Mesenchymal stem cell (in vitro differentiated cells and primary cell): ENCODE results near the gene RAB40C.

Experiments
- DNase-seq: peaks from one replicate; pipeline ENCODE4 v3.0.0-alpha.2; 2013
- H2AFZ ChIP-seq: one replicate; pipeline ENCODE4 v1.6.1; 2013; ENCODE audit warnings: low read depth, mild to moderate bottlenecking, control low read depth, inconsistent platforms, low read length, moderate library complexity
- H2AK5ac ChIP-seq: 2 replicates; pipeline ENCODE4 v1.6.1; 2013; ENCODE audit warnings: low read length, moderate library complexity, mild to moderate bottlenecking, inconsistent platforms; ENCODE audit not compliant: severe bottlenecking
- H2BK120ac ChIP-seq: one replicate; pipeline ENCODE4 v1.6.1; 2013; ENCODE audit warnings: low read depth, mild to moderate bottlenecking, inconsistent platforms, low read length, moderate library complexity
- H2BK12ac ChIP-seq, 2 experiments: one replicate each; pipeline ENCODE4 v1.6.1; 2013; ENCODE audit warnings: inconsistent platforms in 2 of 2, low read length in 2 of 2, mild to moderate bottlenecking in 2 of 2, moderate library complexity in 2 of 2, control low read depth in 1 of 2
- H2BK15ac ChIP-seq: one replicate; pipeline ENCODE4 v1.6.1; 2013; ENCODE audit warnings: mild to moderate bottlenecking, low read depth, inconsistent platforms; ENCODE audit not compliant: poor library complexity, severe bottlenecking
- H2BK5ac ChIP-seq: 2 replicates; pipeline ENCODE4 v1.6.1; 2013; ENCODE audit warnings: low read depth, mild to moderate bottlenecking, low read length, control low read depth, inconsistent platforms; ENCODE audit not compliant: poor library complexity, severe bottlenecking
- H3K14ac ChIP-seq, 2 experiments: one replicate each; pipeline ENCODE4 v1.6.1; 2013; ENCODE audit warnings: inconsistent platforms in 2 of 2, low read length in 2 of 2, control low read depth in 1 of 2, mild to moderate bottlenecking in 1 of 2, moderate library complexity in 1 of 2
- H3K18ac ChIP-seq, 2 experiments: one replicate each; pipeline ENCODE4 v1.6.1; 2013; ENCODE audit warnings: inconsistent platforms in 2 of 2, low read length in 2 of 2, control low read depth in 1 of 2, low read depth in 1 of 2, mild to moderate bottlenecking in 1 of 2
- H3K23ac ChIP-seq, 2 experiments: one replicate each; pipeline ENCODE4 v1.6.1; 2013; ENCODE audit warnings: inconsistent platforms in 2 of 2, low read length in 2 of 2, mild to moderate bottlenecking in 2 of 2, moderate library complexity in 2 of 2, control low read depth in 1 of 2
- H3K27ac ChIP-seq: 2 replicates; pipeline ENCODE4 v1.5.1; 2013; ENCODE audit warnings: mild to moderate bottlenecking, moderate library complexity, low read length, control low read depth, inconsistent platforms; ENCODE audit not compliant: poor library complexity, severe bottlenecking
- H3K27me3 ChIP-seq, 2 experiments: 2 replicates each; pipeline versions ENCODE4 v1.6.1 to v1.7.0; 2013; ENCODE audit warnings: low read length in 2 of 2, mild to moderate bottlenecking in 2 of 2, moderate library complexity in 2 of 2, control low read depth in 1 of 2, inconsistent platforms in 1 of 2; ENCODE audit not compliant: control insufficient read depth in 1 of 2, insufficient read depth in 1 of 2
- H3K36me3 ChIP-seq, 2 experiments: 2 replicates each; pipeline versions ENCODE4 v1.6.1 to v1.7.0; 2013; ENCODE audit warnings: low read length in 2 of 2, control low read depth in 1 of 2, inconsistent platforms in 1 of 2, low read depth in 1 of 2, mild to moderate bottlenecking in 1 of 2; ENCODE audit not compliant: insufficient read depth in 2 of 2, control insufficient read depth in 1 of 2
- H3K4ac ChIP-seq, 2 experiments: one replicate each; pipeline ENCODE4 v1.6.1; 2013; ENCODE audit warnings: inconsistent platforms in 2 of 2, low read length in 2 of 2, mild to moderate bottlenecking in 2 of 2, moderate library complexity in 2 of 2, control low read depth in 1 of 2, low read depth in 1 of 2
- H3K4me1 ChIP-seq: 2 replicates; pipeline ENCODE4 v1.6.1; 2013; ENCODE audit warnings: low read depth, low read length, control low read depth; ENCODE audit not compliant: control insufficient read depth, insufficient read depth
- H3K4me2 ChIP-seq: 2 replicates; pipeline ENCODE4 v1.6.1; 2013; ENCODE audit warnings: low read length, mild to moderate bottlenecking, inconsistent platforms; ENCODE audit not compliant: poor library complexity, severe bottlenecking
- H3K4me3 ChIP-seq, 2 experiments: 2 replicates each; pipeline versions ENCODE4 v1.5.1 to v1.7.0; 2013; ENCODE audit warnings: low read length in 2 of 2, mild to moderate bottlenecking in 2 of 2, control low read depth in 1 of 2, low read depth in 1 of 2; ENCODE audit not compliant: insufficient read depth in 1 of 2
- H3K79me1 ChIP-seq: replicated peaks from 2 replicates; pipeline ENCODE4 v1.6.1; 2013; ENCODE audit warnings: mild to moderate bottlenecking, control low read depth, low read length, inconsistent platforms; ENCODE audit not compliant: poor library complexity, severe bottlenecking
- H3K9ac ChIP-seq: 2 replicates; pipeline ENCODE4 v1.7.0; 2013; ENCODE audit warnings: mild to moderate bottlenecking, low read length, moderate library complexity
- H3K9me3 ChIP-seq: 2 replicates; pipeline ENCODE4 v1.7.0; 2013; ENCODE audit warnings: mild to moderate bottlenecking, low read length; ENCODE audit not compliant: control insufficient read depth
- H4K8ac ChIP-seq: one replicate; pipeline ENCODE4 v1.6.1; 2013; ENCODE audit warnings: inconsistent platforms, mild to moderate bottlenecking, low read length, moderate library complexity
- H4K91ac ChIP-seq: one replicate; pipeline ENCODE4 v1.6.1; 2013; ENCODE audit warnings: mild to moderate bottlenecking, low read length, inconsistent platforms
- WGBS: methylation state at CpG from one replicate; pipeline ENCODE4 v1.1.7; 2013; ENCODE audit warnings: mixed read lengths; 5-methylcytosine and 5-hydroxymethylcytosine counted together

RAB40C gene

GRCh38 chr16:566475-567372 lies 23.1 kb upstream of the RAB40C start, which contains the start of gene NHLRC4:
TSS of gene NHLRC4 (plus strand) at chr16:567005. CDS start at chr16:568048, 1,043 bp downstream.
- peak within 1 kb of the TSS; percentile 75 to 76 for H3K4ac ChIP-seq
- 49% methylated on average over 26 of the region's 26 CpGs for whole genome bisulfite sequencing
- peak within 1 kb of the TSS; percentile 97 for H4K8ac ChIP-seq
- peak within 1 kb of the TSS; percentile 37 for H3K4me2 ChIP-seq
- peak within 1 kb of the TSS; percentile 20 for H2BK5ac ChIP-seq
- H2AK5ac ChIP-seq, result peak within 1 kb of the TSS; percentile 88
- peak within 1 kb of the TSS; percentile 71 for H2BK15ac ChIP-seq
- H2BK12ac ChIP-seq, result peak within 1 kb of the TSS; percentile 75 to 90
- peak within 1 kb of the TSS; percentile 40 for H3K27ac ChIP-seq
- H3K9me3 ChIP-seq, result no peaks in the 10 kb centered on the region
- DNase-seq, result peak; percentile 71
- peaks cover 58% of the 10 kb centered on the region for H3K4me1 ChIP-seq
- peak within 1 kb of the TSS; percentile 77 for H4K91ac ChIP-seq
- peak within 1 kb of the TSS; percentile 88 for H2BK120ac ChIP-seq
- peak within 1 kb of the TSS; percentile 28 to 63 for H3K4me3 ChIP-seq
- H3K9ac ChIP-seq, result peak within 1 kb of the TSS; percentile 74
- H3K79me1 ChIP-seq, result no peaks in the 10 kb centered on the region
- peak within 1 kb of the TSS; percentile 72 to 86 for H3K18ac ChIP-seq
- H3K36me3 ChIP-seq, result no peaks in the 10 kb centered on the region
- H3K27me3 ChIP-seq, result peaks cover 7 to 13% of the 10 kb centered on the region in 2 experiments
- no peak within 1 kb of the TSS for H2AFZ ChIP-seq
- peak within 1 kb of the TSS in 1 of 2 experiments; percentile 53 for H3K14ac ChIP-seq
- H3K23ac ChIP-seq, result peak within 1 kb of the TSS in 1 of 2 experiments; percentile 61

GRCh38 chr16:567373-568256 lies 22.3 kb upstream of the RAB40C start:
- H3K27ac ChIP-seq, result peak overlapping the region; percentile 4
- H3K18ac ChIP-seq, result peak overlapping the region; percentile 69 to 83
- peaks cover 4% of the 10 kb centered on the region for H3K79me1 ChIP-seq
- H3K36me3 ChIP-seq, result peaks cover 0 to 8% of the 10 kb centered on the region in 2 experiments
- peak overlapping the region; percentile 88 for H2BK120ac ChIP-seq
- H3K9ac ChIP-seq, result peak overlapping the region; percentile 74
- peak overlapping the region; percentile 71 to 76 for H3K4ac ChIP-seq
- H3K23ac ChIP-seq, result no peak overlapping the region
- H3K4me1 ChIP-seq, result peaks cover 57% of the 10 kb centered on the region
- H2BK5ac ChIP-seq, result no peak overlapping the region
- H4K8ac ChIP-seq, result peak overlapping the region; percentile 97
- H3K4me3 ChIP-seq, result peak overlapping the region in 1 of 2 experiments; percentile 63
- no peak overlapping the region for H3K4me2 ChIP-seq
- WGBS, result 95% methylated on average over 34 of the region's 35 CpGs
- peaks cover 0 to 5% of the 10 kb centered on the region in 2 experiments for H3K27me3 ChIP-seq
- H3K14ac ChIP-seq, result no peak overlapping the region
- H2AFZ ChIP-seq, result no peak overlapping the region
- peak overlapping the region; percentile 77 for H4K91ac ChIP-seq
- H3K9me3 ChIP-seq, result no peaks in the 10 kb centered on the region
- peak overlapping the region; percentile 70 to 75 for H2BK12ac ChIP-seq
- H2AK5ac ChIP-seq, result peak overlapping the region; percentile 38
- DNase-seq, result no peak
- peak overlapping the region; percentile 71 for H2BK15ac ChIP-seq

- Histone ChIP-seq H2BK12ac (peak overlapping the region in 1 of 2 experiments; percentile 45), H2BK5ac (no peak overlapping the region), H3K27ac (no peak overlapping the region), H3K4ac (peak overlapping the region in 1 of 2 experiments; percentile 62), H3K27me3 (no peaks in the 10 kb centered on the region), H4K91ac (no peak overlapping the region), H3K4me3 (peak overlapping the region in 1 of 2 experiments; percentile 77), H2BK120ac (no peak overlapping the region), H3K23ac (no peak overlapping the region), H2AK5ac (peak overlapping the region; percentile 13), H3K4me2 (peak overlapping the region; percentile 74), H3K4me1 (peaks cover 65% of the 10 kb centered on the region), H2AFZ (no peak overlapping the region), H4K8ac (peak overlapping the region; percentile 35), H3K18ac (no peak overlapping the region), H3K79me1 (peaks cover 11% of the 10 kb centered on the region), H3K14ac (no peak overlapping the region), H3K9me3 (no peaks in the 10 kb centered on the region), H2BK15ac (peak overlapping the region; percentile 26), H3K9ac (peak overlapping the region; percentile 84), H3K36me3 (peaks cover 0 to 17% of the 10 kb centered on the region in 2 experiments)
- 85% methylated on average over 11 of the region's 11 CpGs for WGBS
- no peak for DNase-seq
Observed at GRCh38 chr16:568401-569258, 21.2 kb upstream of the RAB40C start.
